K562 (cell line): ENCODE measurements around the gene BFSP2. TPM values are rescaled to one million over a fixed set of nuclear protein-coding genes. Genes with fewer than 3 reads are reported as not detected.

Experiments used
- ATAC-seq: fragments of 200-7000 bp; cut with Tn5 transposase; 3 replicates; pipeline ENCODE4 v1.9.1; 2020; ENCODE audit warnings: moderate library complexity
- BruUV-seq: library from RNA; stranded (reverse); fragments of 400-500 nt; replicated peaks from 2 replicates; lab custom pipeline; 2021; lab: Mats Ljungman, UMichigan
- CTCF ChIA-PET: fragments of 300-600 bp; formaldehyde crosslinking; extraction: SDS; loops from one replicate; lab custom pipeline; 2021; ENCODE audit warnings: low intra/inter-chr PET ratio; lab: Yijun Ruan, JAX
- POLR2A ChIA-PET: fragments of 300-600, 350-650 bp; sonication (Branson Sonifier 250); formaldehyde crosslinking; extraction: SDS; loops from one replicate; lab custom pipeline; 2021; ENCODE audit warnings: antibody characterized with exemption, inconsistent platforms; lab: Yijun Ruan, JAX
- DNase-seq, 4 experiments: peaks; one replicate each; pipeline versions ENCODE4 v3.0.0 to v3.0.0-alpha.2; 2011 to 2018; ENCODE audit warnings: low spot score in 3 of 4, mixed read lengths in 3 of 4; ENCODE audit errors: extremely low read depth in 1 of 4
- FAIRE-seq: peaks from 2 replicates; lab custom pipeline; 2011; peaks lifted over from hg19 to GRCh38; lab: Jason Lieb, UNC
- H2AFZ ChIP-seq: 2 replicates; pipeline ENCODE4 v1.6.0; 2011; ENCODE audit warnings: low read depth, low read length, control low read depth, inconsistent platforms
- H3K27ac ChIP-seq: fragments of 200-600 bp; 3 replicates; pipeline ENCODE4 v1.8.0; 2011; ENCODE audit warnings: low read depth, mild to moderate bottlenecking, control low read depth, inconsistent platforms, low read length, moderate library complexity, mixed read lengths; ENCODE audit errors: extremely low read depth
- H3K27me3 ChIP-seq, 2 experiments: fragments of 300-600 bp in 1 of 2; 2 replicates in 1 of 2; 3 replicates in 1 of 2; pipeline versions ENCODE4 v1.6.0 to v1.8.0; 2011; ENCODE audit warnings: inconsistent platforms in 2 of 2, low read length in 2 of 2, mild to moderate bottlenecking in 1 of 2, mixed read lengths in 1 of 2, moderate library complexity in 1 of 2; ENCODE audit not compliant: control insufficient read depth in 2 of 2, insufficient read depth in 2 of 2
- H3K36me3 ChIP-seq: fragments of 300-600 bp; 3 replicates; pipeline ENCODE4 v1.8.0; 2011; ENCODE audit warnings: mild to moderate bottlenecking, low read length, inconsistent platforms; ENCODE audit not compliant: control insufficient read depth, insufficient read depth
- H3K4me1 ChIP-seq, 2 experiments: fragments of 200-600 bp in 1 of 2; replicated peaks in 1 of 2; 2 replicates in 1 of 2; 3 replicates in 1 of 2; pipeline versions ENCODE4 v1.5.1 to v1.8.0; 2011; ENCODE audit warnings: inconsistent platforms in 2 of 2, low read length in 2 of 2, mild to moderate bottlenecking in 1 of 2, mixed read lengths in 1 of 2, moderate library complexity in 1 of 2; ENCODE audit not compliant: control insufficient read depth in 2 of 2, insufficient read depth in 2 of 2
- H3K4me2 ChIP-seq: 2 replicates; pipeline ENCODE4 v1.6.1; 2011; ENCODE audit warnings: low read length, control low read depth, inconsistent platforms, mixed read lengths; ENCODE audit not compliant: insufficient read depth
- H3K4me3 ChIP-seq: fragments of 200-600 bp; sonication (generic), shearing (Covaris generic); 2 replicates; pipeline ENCODE4 v1.5.1; 2016; ENCODE audit warnings: control low read depth, inconsistent platforms
- H3K79me2 ChIP-seq: fragments of 200-600 bp; 3 replicates; pipeline ENCODE4 v1.8.0; 2011; ENCODE audit warnings: low read length, inconsistent platforms; ENCODE audit not compliant: control insufficient read depth, insufficient read depth
- H3K9ac ChIP-seq, 2 experiments: 2 replicates each; pipeline versions ENCODE4 v1.6.0 to v1.6.1; 2011; ENCODE audit warnings: low read depth in 2 of 2, low read length in 2 of 2, control low read depth in 1 of 2, inconsistent platforms in 1 of 2, mild to moderate bottlenecking in 1 of 2, mixed read lengths in 1 of 2; ENCODE audit not compliant: insufficient read depth in 1 of 2
- H3K9me1 ChIP-seq: one replicate; pipeline ENCODE4 v1.6.0; 2011; ENCODE audit warnings: inconsistent platforms, mild to moderate bottlenecking, low read length, moderate library complexity; ENCODE audit not compliant: control insufficient read depth, insufficient read depth
- H3K9me3 ChIP-seq: replicated peaks from 2 replicates; pipeline ENCODE4 v1.5.1; 2011; ENCODE audit warnings: low read depth, low read length, inconsistent platforms; ENCODE audit not compliant: control insufficient read depth, insufficient read depth
- H4K20me1 ChIP-seq: replicated peaks from 2 replicates; pipeline ENCODE4 v1.6.1; 2011; ENCODE audit warnings: low read length, inconsistent platforms, mixed read lengths; ENCODE audit not compliant: control insufficient read depth, insufficient read depth
- C11orf30 ChIP-seq: fragments of 450-650 bp; IDR thresholded peaks from 2 replicates; pipeline ENCODE4 v1.6.1; 2016; ENCODE audit warnings: low read depth, mild to moderate bottlenecking
- FOS ChIP-seq: IDR thresholded peaks from 3 replicates; pipeline ENCODE4 v1.6.1; 2011; ENCODE audit not compliant: insufficient read length; ENCODE audit errors: extremely low read depth
- HMBOX1 ChIP-seq: sonication (generic); IDR thresholded peaks from 2 replicates; pipeline ENCODE4 v1.6.1; 2016
- MAFG ChIP-seq: fragments of 450-650 bp; conservative IDR thresholded peaks from 2 replicates; pipeline ENCODE4 v1.6.1; 2016; ENCODE audit warnings: missing genetic modification characterization, missing compliant biosample characterization
- MAFK ChIP-seq: IDR thresholded peaks from 2 replicates; pipeline ENCODE4 v1.6.1; 2011; ENCODE audit warnings: low read length, improper control_type of control experiment
- NFE2 ChIP-seq: IDR thresholded peaks from 2 replicates; pipeline ENCODE4 v1.6.1; 2014; ENCODE audit warnings: antibody characterized with exemption, low read depth
- NR2C2 ChIP-seq, 2 experiments: fragments of 200-800 bp in 1 of 2; sonication (Bioruptor generic) in 1 of 2; sonication (generic) in 1 of 2; formaldehyde crosslinking in 1 of 2; IDR thresholded peaks; 2 replicates each; pipeline versions ENCODE4 v1.6.1 to v1.8.0; 2016 to 2022; ENCODE audit warnings: mild to moderate bottlenecking in 1 of 2, missing compliant biosample characterization in 1 of 2, missing genetic modification characterization in 1 of 2, missing genetic modification reagents in 1 of 2
- STAT5A ChIP-seq: IDR thresholded peaks from 2 replicates; pipeline ENCODE4 v1.6.1; 2012; ENCODE audit warnings: low read length, inconsistent platforms, borderline replicate concordance
- ZNF316 ChIP-seq: fragments of 450-650 bp; IDR thresholded peaks from 2 replicates; pipeline ENCODE4 v1.6.1; 2016
- WGBS: fragments of 100-300 bp; shearing (Covaris generic); methylation state at CpG from one replicate; pipeline ENCODE4 v1.1.6; 2016; ENCODE audit warnings: low coverage, mixed read lengths; ENCODE audit not compliant: insufficient coverage; ENCODE audit errors: missing lambda C conversion rate; 5-methylcytosine and 5-hydroxymethylcytosine counted together
- in situ Hi-C: fragments of 300-500 bp; cut with MboI; formaldehyde crosslinking; loops from 4 replicates; pipeline ENCODE4 v1.15.0; 2018; ENCODE audit warnings: inconsistent platforms, mixed read lengths
- intact Hi-C: fragments of 100-400 bp; cut with micrococcal nuclease; formaldehyde crosslinking; loops from 2 replicates; pipeline ENCODE4 v1.14.2; 2022
- polyA plus RNA-seq, 8 experiments: library from polyadenylated mRNA; depleted of rRNA in 4 of 8; stranded (reverse) in 5 of 8; unstranded in 3 of 8; fragments of >200 nt; fragmentation: Nextera tagmentation in 2 of 8; fragmentation: Illumina TruSeq in 1 of 8; extraction: Ambion mirVana in 2 of 8; extraction: Trizol in 1 of 8; gene quantifications; 2 replicates each; pipeline versions ENCODE4 v1.2.1 to v1.2.3, GENCODE V29; 2011 to 2014; ENCODE audit warnings: inconsistent platforms in 1 of 8, missing spikeins in 1 of 8
- total RNA-seq, 7 experiments: library from RNA; depleted of rRNA in 6 of 7; stranded (reverse); fragments of >200 nt in 6 of 7; fragmentation: Illumina TruSeq in 2 of 7; extraction: Trizol in 2 of 7; gene quantifications; 2 replicates each; pipeline versions ENCODE4 v1.2.1 to v1.2.3, GENCODE V29; 2011 to 2021; ENCODE audit warnings: low replicate concordance in 1 of 7

The BFSP2 gene
- total and polyA plus RNA-seq, 9 of the 15 experiments (the other 6 are each of a cell fraction or from before 2014, with no cell fraction given): not detected

GRCh38 chr3:133413161-133414020, 13.5 kb downstream of the BFSP2 start:
- TF ChIP-seq STAT5A (no peak), C11orf30 (peak; percentile 42; the same call in 1 of the 2 replicates), MAFG (0 out of 2 replicates have a peak, but pooled peaks have one; percentile 29), NFE2 (peak; percentile 49), FOS (no peak), ZNF316 (peak; percentile 46; the same call in 1 of the 2 replicates), HMBOX1 (0 out of 2 replicates have a peak, but pooled peaks have one; percentile 40), NR2C2 (CRISPR knock-in tag; IDR thresholded peaks at IDR 0.05) (no peak), NR2C2 (tag; IDR thresholded peaks at IDR 0.05) (no peak), MAFK (0 out of 2 replicates have a peak, but pooled peaks have one; percentile 17)
- TF ChIP-seq, all 486 proteins: peak for 6
- CTCF ChIA-PET: no interaction called here
- ATAC-seq: peak; percentile 65
- Histone ChIP-seq H3K4me3 (no peak overlapping the region), H3K27me3 (peaks cover 2 to 11% of the 10 kb centered on the region in 2 experiments; a peak in 3 of 5 replicates), H3K27ac (no peak overlapping the region), H3K9me3 (no peaks in the 10 kb centered on the region), H3K9ac (no peak overlapping the region), H3K4me1 (peaks cover 0 to 3% of the 10 kb centered on the region in 2 experiments; a peak in 1 of 5 replicates), H4K20me1 (no peaks in the 10 kb centered on the region), H3K9me1 (no peaks in the 10 kb centered on the region), H2AFZ (no peak overlapping the region), H3K4me2 (no peak overlapping the region), H3K36me3 (no peaks in the 10 kb centered on the region), H3K79me2 (no peaks in the 10 kb centered on the region)
- in situ Hi-C loops: no loop called here
- FAIRE-seq: no peak
- no TSS peak for BruUV-seq
- POLR2A ChIA-PET: no interaction called here
- intact Hi-C loops: no loop called here
- WGBS: 7% methylated on average over 12 of the region's 17 CpGs
- DNase-seq: no peak
